HG02852 (cell line): ENCODE measurements around the gene MAPK11.
"Not testable (repeated sequence)": the region's sequence is repeated elsewhere in the genome, so short reads cannot be mapped to it uniquely, and the experiment has no call there.

Experiments
- ATAC-seq: cut with Tn5 transposase; IDR thresholded peaks from one replicate; pipeline ENCODE4 v1.9.1; 2021; ENCODE audit warnings: mild to moderate bottlenecking, moderate library complexity; ENCODE audit not compliant: unreplicated experiment

The MAPK11 gene

DNA sequence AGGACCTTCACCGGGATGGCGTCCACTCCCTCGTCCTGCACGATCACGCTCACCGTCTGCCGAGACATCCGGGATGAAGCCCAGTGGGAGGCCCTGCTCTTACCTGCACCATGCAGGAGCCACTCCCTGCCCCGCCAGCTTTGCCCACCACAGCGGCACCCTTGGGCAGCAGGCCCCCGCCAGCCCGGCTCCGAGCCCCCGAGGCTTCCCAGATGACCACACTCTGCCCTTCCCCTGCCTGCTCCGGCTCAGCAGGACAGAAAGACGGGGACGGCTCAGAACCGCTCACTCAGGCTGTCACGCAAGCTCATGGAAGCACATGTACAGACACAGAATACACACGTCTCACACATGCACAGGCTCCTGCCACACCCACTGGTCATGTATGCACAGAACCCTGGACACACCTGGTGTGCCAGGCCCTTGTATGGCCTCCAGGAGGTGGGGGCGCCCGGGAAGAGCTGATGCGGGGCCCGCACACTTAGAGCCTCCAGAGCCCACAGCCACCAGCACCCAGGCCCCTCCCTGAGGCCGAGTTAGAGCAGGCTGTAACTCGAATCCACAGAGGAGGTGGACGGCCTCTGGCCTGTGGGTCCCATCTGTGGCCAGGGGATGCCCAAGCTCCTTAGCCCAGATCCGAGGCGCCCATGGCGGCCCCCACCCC lies 8.9 kb upstream of the MAPK11 start:
- no peak for ATAC-seq

DNA sequence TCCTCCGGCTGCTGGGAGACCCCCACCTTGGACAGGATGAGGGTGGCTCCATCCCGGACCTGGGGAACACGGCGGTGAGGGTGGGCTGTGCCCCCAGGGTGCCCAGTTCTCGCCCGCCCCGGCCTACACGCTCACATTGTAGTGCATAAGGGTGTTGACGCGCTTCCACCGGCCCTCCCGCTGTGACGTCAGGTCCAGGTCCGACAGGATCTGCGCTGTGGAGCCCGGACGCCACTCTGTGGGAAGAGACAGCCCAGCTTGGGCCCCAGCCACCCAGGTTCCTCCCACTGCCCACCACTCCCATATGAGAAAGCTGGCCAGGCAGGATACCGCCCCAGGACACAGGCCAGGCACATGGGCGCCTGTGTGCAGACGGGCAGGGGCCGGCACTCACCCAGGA lies 8.3 kb upstream of the MAPK11 start:
- ATAC-seq = no peak

DNA sequence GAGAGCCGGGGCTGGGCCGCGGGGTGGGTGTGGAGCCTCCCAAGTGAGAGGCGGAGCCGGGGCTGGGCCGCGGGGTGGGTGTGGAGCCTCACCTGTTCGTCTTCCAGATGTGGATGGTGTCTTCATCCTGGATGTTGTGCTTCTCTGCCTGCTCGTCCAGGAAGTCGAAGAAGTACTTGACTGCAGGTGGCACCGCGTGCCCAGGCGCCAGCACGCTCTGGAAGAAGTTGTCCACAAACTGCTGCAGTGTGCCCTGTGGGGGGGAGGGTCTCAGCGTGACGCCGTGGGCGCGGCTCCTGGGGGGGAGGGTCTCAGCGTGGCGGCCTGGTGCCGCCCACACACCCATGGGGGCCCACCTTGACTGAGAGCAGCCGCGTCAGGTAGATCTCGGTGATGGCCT lies 7.6 kb upstream of the MAPK11 start:
- ATAC-seq = no peak

DNA sequence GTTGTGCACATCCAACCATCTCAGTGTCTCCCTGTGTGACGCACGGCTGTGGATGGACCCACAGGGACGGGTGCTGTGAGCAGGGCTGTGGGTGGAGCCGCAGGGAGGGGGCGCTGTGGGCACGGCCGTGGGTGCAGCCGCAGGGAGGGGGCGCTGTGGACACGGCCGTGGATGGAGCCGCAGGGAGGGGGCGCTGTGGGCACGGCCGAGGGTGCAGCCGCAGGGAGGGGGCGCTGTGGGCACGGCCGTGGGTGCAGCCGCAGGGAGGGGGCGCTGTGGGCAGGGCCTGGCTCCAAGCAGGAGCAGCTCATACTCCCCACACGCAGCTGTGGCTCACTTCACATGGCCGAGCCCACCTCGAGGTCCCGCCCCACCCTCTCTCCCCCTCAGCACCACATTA lies 6.0 kb upstream of the MAPK11 start:
- peak; percentile 55 for ATAC-seq

DNA sequence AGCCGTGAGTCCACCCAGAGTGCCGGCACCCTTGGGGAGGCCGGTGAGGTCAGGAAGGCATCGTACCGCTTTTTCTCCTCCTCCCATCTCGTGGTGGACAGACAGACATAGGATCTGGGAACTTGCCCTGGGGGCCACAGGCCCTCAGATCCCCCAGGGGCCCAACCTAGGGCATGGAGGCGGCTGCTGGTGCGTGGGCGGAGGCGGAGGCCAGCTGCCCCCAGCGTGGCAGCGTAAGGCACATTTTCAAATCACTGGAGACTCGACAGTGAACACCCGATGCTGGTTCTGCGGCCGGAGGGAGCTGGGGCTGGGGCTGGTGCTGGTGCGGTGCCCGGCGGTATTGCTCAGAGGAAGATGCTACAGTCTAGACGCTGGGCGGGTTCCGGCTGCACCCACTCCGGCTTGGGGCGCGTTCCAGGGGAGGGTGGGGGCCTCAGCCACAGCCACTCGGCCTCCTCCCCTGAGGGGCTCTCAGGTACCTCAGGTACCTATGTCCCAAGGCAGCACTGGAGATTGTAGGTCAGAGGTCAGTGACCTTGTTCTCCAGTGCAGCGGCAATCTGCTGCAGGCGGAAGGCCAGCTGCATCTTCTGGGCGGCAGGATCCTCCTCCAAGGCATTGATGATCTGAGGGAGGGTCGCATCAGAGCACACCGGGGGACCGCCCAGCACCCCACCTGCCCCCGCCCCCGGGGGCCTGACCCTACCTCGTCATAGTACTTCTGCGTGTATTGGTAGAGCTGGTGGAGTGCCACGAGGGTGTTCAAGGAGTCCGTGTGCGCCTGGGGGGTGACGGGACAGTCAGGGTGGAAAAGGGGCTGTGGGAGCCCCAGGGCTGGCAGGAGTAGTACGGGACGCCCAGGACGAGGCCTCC lies 5.2 kb upstream of the MAPK11 start:
- ATAC-seq = no peak

DNA sequence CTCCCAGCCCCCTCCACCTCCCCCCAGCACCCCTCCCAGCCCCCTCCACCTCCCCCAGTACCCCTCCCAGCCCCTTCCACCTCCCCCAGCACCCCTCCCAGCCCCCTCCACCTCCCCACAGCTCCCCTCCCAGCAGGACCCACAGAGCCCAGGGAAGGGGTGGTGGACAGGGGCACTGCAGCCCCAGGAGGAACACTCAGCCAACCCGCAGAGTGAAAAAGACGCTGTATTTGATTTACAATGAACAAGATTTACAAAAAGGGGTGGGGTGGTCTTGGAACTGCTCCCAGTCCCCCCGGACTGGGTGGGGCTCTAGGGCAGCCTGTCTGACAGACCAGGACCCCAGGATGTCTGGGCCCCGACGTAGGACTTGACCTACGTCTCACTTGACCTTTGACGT lies 4.6 kb upstream of the MAPK11 start:
- ATAC-seq = no peak

DNA sequence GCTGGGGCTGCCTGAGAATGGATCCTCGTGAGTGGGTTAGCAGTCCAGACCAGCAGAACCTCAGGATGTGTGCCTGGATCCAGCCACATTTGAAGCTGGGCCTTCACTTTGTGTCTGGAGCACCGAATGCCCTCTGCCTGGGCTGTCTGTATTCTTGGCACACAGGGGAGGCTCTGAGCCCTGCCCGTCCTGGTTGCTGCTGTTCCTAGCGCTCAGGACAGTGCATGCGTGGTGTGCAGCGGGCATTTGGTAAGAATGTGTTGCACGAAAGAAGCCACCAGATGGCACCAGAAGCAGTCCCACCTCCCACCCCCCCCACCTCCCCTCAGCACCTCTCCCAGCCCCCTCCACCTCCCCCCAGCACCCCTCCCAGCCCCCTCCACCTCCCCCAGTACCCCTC lies 4.1 kb upstream of the MAPK11 start:
- no peak for ATAC-seq

DNA sequence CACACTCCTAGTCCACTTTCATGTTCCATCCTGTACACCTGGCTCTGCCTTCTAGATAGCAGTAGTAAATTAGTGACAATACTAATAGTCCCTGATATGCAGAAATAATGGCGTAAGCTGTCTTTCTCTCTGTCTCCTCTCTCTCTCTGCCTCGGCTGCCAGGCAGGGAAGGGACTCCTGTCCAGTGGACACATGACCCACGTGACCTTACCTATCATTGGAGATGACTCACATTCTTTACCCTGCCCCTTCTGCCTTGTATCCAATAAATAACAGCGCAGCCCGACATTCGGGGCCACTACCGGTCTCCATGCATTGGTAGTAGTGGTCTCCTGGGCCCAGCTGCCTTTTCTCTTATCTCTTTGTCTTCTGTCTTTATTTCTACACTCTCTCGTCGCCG lies 3.6 kb upstream of the MAPK11 start:
- not testable (repeated sequence) for ATAC-seq

DNA sequence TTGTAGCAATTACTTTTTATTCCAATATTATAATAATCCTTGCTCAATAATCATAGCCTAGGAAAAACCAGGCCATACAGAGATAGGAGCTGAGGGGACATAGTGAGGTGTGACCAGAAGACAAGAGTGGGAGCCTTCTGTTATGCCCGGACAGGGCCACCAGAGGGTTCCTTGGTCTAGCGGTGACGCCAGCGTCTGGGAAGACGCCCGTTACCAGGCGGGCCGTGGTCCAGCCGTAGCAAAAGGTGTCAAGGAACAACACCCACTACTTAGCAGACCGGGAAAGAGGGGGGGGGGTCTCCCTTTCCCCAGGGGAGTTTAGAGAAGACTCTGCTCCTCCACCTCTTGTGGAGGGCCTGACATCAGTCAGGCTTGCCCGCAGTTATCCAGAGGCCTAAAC lies 3.2 kb upstream of the MAPK11 start:
- ATAC-seq = not testable (repeated sequence)

DNA sequence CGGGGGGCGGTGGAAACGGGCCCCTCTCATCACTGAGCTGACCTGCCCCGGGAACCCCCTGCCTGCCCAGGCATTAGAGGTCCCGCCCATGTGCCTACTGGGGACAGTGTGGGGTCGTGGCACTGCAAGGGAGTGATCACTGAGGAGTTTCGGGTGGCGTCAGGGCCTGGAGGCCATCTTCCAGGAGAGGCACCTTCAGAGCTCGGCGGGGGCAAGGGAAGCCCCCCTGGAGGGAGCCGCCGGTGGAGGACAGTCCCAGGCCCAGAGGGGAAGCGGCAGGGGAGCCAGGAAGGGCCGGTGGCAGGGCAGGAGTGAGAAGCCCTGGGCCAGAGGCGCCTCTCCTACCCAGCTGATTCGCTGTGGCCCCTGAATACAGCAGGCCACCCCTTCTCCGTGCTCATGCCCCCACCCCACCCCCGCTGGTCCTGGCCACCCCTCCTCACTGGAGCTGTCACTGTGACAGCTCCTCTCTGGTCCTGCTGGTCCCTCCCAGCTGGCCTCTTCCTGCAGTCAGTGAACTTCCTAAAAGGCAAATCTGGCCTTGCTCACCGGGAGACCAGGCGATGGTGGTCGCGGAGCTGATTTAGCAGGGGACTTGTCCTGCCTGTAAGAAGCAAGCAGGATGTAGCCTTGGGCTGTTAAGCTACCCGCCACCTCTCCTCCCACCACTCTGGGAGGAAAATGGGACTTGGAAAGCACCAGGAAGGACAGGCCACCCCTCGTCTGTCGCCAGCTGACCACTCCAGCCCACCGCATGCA lies 2.0 kb upstream of the MAPK11 start:
- ATAC-seq = no peak

DNA sequence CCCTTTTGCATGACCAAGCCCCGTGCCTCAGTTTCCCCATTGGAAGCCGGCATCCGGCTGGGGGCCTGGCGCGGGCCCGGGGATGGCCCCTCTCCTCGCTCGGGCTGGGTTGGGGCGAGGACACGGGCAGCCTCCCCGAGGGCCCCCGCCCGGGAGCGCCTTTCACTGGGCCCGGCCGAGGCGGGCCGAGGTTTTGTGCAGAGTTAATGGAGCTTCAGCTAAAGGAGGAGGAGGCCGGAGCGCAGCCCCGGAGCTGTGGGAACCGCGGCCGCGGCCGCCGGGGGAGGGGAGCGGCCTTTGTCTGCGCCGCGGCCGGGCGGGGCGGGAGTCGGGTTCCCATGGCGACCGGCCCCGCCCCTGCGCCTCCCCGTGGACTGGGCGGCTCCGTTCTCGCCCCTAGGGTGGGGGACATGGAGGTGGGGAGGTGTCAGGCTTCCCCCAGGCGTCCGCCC lies 1.4 kb upstream of the MAPK11 start:
- ATAC-seq = no peak

DNA sequence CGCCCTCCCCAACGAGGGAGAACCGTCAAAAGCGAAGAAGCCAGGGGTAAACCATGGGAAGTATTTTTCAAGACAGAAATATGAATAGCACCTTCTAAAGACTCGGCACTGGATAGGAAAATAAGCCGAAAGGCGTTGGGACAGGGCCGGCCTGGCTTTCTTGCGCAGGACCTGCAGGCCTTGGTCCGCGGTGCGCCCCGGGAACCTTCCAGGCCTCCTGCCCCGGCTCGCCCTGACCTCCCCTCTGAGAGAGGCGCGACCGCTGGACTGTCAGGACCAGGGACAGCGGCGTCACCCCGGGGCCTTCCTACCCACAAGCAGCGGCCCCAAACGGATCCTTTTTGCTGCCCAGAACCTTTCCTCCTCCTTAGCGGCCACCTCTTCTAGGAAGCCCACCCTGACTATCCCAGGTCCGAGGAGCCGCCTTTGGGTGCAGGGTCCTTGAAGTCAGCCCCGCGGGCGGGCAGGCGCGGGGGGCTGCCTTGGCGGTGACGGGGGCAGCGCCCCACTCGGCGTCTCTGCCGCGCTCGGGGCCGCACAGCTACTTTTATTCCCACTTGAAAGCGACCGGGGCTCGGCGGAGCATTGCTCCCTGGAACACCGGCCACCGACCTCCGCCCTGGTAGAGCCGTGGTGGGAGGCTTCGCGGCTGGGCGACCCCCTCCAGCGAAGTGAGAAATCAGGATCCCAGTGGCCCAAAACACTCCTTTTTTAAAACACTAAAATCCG lies 650 bp upstream of the MAPK11 start:
- ATAC-seq = no peak

DNA sequence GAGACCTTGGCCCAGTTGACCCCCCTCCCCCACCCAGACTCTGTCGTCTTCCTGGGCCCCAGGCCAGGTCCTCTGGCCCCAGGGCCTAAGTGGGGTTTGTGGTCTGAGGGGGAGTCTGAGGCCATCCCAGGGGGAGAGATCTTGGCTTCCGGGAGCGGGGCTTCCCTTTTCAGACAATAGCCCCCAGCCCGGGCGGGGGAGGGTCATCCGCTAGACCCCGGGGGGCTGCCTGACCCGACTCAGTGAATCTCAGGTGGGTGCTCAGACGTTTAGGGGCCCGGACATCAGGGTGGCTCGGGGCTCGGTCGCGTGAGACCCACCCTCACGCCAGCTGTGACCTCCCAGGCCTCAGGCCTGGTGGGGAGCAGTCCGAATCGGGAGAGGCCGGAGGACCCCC lies 609 bp downstream of the MAPK11 start:
- ATAC-seq = no peak

DNA sequence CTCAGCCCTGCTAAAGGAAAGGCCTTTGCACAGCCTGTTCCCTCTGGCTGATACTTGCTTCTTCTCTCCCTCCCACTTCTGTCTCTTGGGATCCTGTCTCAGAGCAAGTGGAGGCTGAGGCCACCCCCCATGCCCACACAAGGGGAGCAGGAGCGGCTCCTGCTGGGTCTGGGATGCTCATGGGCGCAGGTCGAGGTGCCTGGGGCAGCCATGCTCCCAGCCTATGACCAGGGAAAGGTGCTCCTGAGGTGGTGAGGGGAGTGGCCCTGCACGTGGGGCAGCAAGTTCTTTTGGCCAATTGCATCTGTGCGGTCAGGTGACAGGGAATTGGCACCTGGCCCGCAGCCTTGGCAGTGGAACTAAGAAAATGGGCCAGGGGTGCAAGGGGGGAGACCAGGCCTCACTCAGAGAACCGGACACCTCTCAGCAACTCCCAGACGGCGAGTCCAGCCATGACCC lies 1.5 kb downstream of the MAPK11 start:
- ATAC-seq = no peak

DNA sequence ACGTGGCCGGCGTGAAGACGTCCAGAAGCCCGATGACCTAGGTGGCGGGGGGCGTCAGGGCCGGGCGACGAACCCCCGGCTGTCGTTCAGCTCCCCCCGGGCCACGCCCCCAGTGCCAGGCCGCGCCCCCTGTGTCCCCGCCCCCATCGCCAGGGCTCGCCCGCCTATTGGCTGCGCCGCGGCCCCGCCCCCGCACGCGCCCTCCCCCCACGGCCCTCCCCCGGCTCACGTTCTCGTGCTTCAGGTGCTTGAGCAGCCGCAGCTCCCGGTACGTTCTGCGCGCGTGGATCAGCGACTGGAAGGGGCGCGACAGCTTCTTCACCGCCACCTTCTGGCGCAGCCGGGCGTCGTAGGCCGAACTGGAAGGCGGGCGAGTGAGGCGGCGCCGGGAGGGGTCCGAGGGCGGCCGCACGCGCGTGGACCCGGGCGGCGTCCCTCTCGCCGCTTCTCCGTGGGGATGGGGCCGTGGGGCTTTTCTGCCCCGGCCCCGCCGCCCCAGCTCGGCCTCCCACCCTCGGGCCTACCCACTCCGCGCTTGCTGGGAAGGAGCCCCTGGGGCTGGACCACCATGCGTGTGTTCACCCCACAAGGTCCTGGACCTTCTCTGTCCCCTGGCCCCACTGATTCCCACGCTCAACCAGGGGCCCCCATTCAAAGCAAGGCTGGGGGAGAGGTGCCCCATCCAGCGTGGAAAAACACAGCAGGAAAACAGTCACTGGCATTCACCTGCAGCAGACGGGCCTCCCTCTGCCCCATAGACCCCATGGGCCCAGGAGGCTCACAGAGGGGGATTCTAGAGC lies 2.4 kb downstream of the MAPK11 start:
- no peak for ATAC-seq

DNA sequence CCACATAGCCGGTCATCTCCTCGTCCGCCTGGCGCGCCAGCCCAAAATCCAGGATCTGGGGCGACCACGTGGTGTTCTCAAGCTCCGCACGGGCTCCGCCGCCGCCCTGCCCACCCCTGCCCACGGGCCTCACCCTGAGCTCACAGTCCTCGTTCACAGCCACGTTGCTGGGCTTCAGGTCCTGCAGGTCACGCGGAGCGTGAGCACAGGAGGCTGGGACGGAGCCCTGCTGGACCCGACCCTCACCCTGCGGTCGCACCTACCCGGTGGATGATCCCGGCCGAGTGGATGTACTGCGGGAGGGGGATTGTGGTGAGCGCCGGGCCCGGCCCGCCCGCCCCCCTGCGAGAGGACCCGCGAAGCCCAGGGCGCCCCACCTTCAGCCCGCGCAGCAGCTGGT lies 3.2 kb downstream of the MAPK11 start:
- no peak for ATAC-seq

DNA sequence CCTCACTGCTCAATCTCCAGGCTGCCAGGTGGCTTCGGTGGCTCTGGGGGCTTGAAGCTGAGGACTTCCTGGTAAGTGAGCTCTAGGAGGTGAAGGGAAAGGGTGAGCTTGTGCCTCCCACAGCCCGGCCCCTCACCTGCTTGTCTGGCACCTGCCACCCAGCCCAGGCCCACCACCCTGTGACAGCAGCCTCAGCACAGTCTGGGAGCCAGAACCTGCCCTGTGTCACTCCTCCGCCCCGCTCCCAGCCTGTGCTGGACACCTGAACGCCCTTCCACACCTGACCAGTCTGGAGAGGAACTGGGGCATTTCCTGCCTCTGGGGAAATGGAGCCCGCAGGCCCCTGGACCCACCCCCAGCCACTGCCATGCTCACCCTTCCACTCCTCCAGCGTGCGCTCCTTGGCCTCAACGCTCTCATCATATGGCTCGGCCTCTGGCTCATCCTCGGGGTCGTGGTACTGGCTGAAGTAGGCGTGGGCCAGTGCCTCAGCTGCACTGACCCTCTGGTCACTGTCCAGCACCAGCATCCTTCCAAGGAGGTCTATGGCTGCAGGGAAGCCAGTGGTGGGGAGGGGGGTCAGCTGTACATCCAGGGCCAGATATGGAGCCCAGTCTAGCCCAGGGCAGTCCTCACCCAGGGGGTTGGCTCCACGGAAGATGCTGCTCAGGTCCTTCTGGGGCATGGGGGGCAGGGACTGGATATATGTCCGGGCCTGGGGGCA lies 5.1 kb downstream of the MAPK11 start:
- ATAC-seq = no peak

DNA sequence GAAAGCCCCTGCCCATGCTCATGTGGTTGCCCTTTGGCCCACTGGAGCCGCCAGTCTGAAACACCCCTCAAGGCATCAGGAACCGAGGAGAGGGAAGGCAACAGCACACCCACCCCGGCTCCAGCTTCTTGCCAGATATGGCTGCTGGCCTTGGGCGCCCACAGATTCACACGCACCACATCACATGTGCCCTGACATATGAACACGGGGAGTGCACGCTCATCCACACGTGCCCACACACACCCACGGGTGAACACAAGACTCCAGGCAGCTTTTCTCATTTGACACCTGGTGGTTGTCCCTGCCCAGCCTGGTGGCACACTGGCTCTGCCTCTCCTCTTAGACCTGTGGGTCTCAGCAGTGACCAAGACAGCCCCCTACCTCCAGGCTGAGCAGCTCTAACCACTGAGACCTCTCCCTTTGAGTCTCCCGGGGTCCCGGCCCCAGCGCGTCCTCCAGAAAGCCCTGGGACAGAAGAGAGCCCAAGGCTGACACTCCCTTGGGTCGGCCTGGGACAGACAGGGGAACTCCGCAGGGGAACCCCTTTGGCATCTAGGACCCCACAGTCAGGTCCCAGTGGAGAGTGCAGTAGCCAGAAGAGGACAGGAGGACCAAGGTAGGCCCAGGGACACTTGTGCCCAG lies 6.0 kb downstream of the MAPK11 start:
- ATAC-seq = no peak
